GM06990 (cell line): Measurements from ENCODE around the gene SGF29.

Experiments
- DNase-seq: peaks from one replicate; pipeline ENCODE4 v3.0.0-alpha.2; 2011; ENCODE audit not compliant: insufficient read length; ENCODE audit errors: extremely low read depth
- H3K27me3 ChIP-seq: replicated peaks from 2 replicates; pipeline ENCODE4 v1.6.0; 2011; ENCODE audit warnings: low read length; ENCODE audit not compliant: control insufficient read depth, insufficient read depth
- H3K36me3 ChIP-seq: 2 replicates; pipeline ENCODE4 v1.5.1; 2011; ENCODE audit warnings: low read length; ENCODE audit not compliant: control insufficient read depth, insufficient read depth
- H3K4me3 ChIP-seq: replicated peaks from 2 replicates; pipeline ENCODE4 v1.5.1; 2011; ENCODE audit warnings: low read depth, mild to moderate bottlenecking, control low read depth, low read length
- CTCF ChIP-seq: IDR thresholded peaks from 2 replicates; pipeline ENCODE4 v1.5.1; 2011; ENCODE audit warnings: low read length, control low read depth, mild to moderate bottlenecking, inconsistent platforms; ENCODE audit not compliant: insufficient read depth, poor library complexity, severe bottlenecking

Gene SGF29

GRCh38 chr16:28553776-28554633 lies at the start of gene SGF29:
SGF29 (plus strand) TSS chr16:28553920; CDS start chr16:28581070, 27,150 bp downstream.
- peak within 1 kb of the TSS; percentile 90 for H3K4me3 ChIP-seq
- no peaks in the 10 kb centered on the region; the same call in 1 of the 2 replicates for H3K36me3 ChIP-seq
- TF ChIP-seq CTCF = peak; percentile 43
- H3K27me3 ChIP-seq = no peaks in the 10 kb centered on the region
- peak; percentile 93 for DNase-seq

- H3K4me3 ChIP-seq = no peak overlapping the region
- TF ChIP-seq CTCF = no peak
- DNase-seq = no peak
- no peaks in the 10 kb centered on the region for H3K36me3 ChIP-seq
- H3K27me3 ChIP-seq = no peaks in the 10 kb centered on the region
Measured at GRCh38 chr16:28504707-28505404, 48.9 kb upstream of the SGF29 start.

GRCh38 chr16:28505489-28506137 lies 48.1 kb upstream of the SGF29 start:
- H3K27me3 ChIP-seq = no peaks in the 10 kb centered on the region
- H3K4me3 ChIP-seq = no peak overlapping the region
- no peak for TF ChIP-seq CTCF
- DNase-seq = no peak
- no peaks in the 10 kb centered on the region for H3K36me3 ChIP-seq

- H3K4me3 ChIP-seq = no peak overlapping the region
- H3K27me3 ChIP-seq = no peaks in the 10 kb centered on the region
- TF ChIP-seq CTCF = no peak
- H3K36me3 ChIP-seq = no peaks in the 10 kb centered on the region
- no peak for DNase-seq
Measured at GRCh38 chr16:28511031-28511430, 42.7 kb upstream of the SGF29 start.

- H3K4me3 ChIP-seq = no peak overlapping the region
Measured at GRCh38 chr16:28511801-28512789, 41.6 kb upstream of the SGF29 start.

More at GRCh38 chr16:28511801-28512789, 41.6 kb upstream of the SGF29 start:
- Histone ChIP-seq H3K27me3 (no peaks in the 10 kb centered on the region), H3K36me3 (no peaks in the 10 kb centered on the region)
- no peak for DNase-seq
- no peak for TF ChIP-seq CTCF
